K562 (cell line): ENCODE measurements around the gene VPS37B. TPM values are rescaled to one million over a fixed set of nuclear protein-coding genes. Genes with fewer than 3 reads are reported as not detected.

Experiments
- ATAC-seq: fragments of 200-7000 bp; cut with Tn5 transposase; 3 replicates; pipeline ENCODE4 v1.9.1; 2020; ENCODE audit warnings: moderate library complexity
- BruUV-seq: library from RNA; stranded (reverse); fragments of 400-500 nt; replicated peaks from 2 replicates; lab custom pipeline; 2021; lab: Mats Ljungman, UMichigan
- CTCF ChIA-PET: fragments of 300-600 bp; formaldehyde crosslinking; extraction: SDS; loops from one replicate; lab custom pipeline; 2021; ENCODE audit warnings: low intra/inter-chr PET ratio; lab: Yijun Ruan, JAX
- POLR2A ChIA-PET: fragments of 300-600, 350-650 bp; sonication (Branson Sonifier 250); formaldehyde crosslinking; extraction: SDS; loops from one replicate; lab custom pipeline; 2021; ENCODE audit warnings: antibody characterized with exemption, inconsistent platforms; lab: Yijun Ruan, JAX
- DNase-seq, 4 experiments: peaks; one replicate each; pipeline versions ENCODE4 v3.0.0 to v3.0.0-alpha.2; 2011 to 2018; ENCODE audit warnings: low spot score in 3 of 4, mixed read lengths in 3 of 4; ENCODE audit errors: extremely low read depth in 1 of 4
- FAIRE-seq: peaks from 2 replicates; lab custom pipeline; 2011; peaks lifted over from hg19 to GRCh38; lab: Jason Lieb, UNC
- H2AFZ ChIP-seq: 2 replicates; pipeline ENCODE4 v1.6.0; 2011; ENCODE audit warnings: low read depth, low read length, control low read depth, inconsistent platforms
- H3K27ac ChIP-seq: fragments of 200-600 bp; 3 replicates; pipeline ENCODE4 v1.8.0; 2011; ENCODE audit warnings: low read depth, mild to moderate bottlenecking, control low read depth, inconsistent platforms, low read length, moderate library complexity, mixed read lengths; ENCODE audit errors: extremely low read depth
- H3K27me3 ChIP-seq, 2 experiments: fragments of 300-600 bp in 1 of 2; 2 replicates in 1 of 2; 3 replicates in 1 of 2; pipeline versions ENCODE4 v1.6.0 to v1.8.0; 2011; ENCODE audit warnings: inconsistent platforms in 2 of 2, low read length in 2 of 2, mild to moderate bottlenecking in 1 of 2, mixed read lengths in 1 of 2, moderate library complexity in 1 of 2; ENCODE audit not compliant: control insufficient read depth in 2 of 2, insufficient read depth in 2 of 2
- H3K36me3 ChIP-seq: fragments of 300-600 bp; 3 replicates; pipeline ENCODE4 v1.8.0; 2011; ENCODE audit warnings: mild to moderate bottlenecking, low read length, inconsistent platforms; ENCODE audit not compliant: control insufficient read depth, insufficient read depth
- H3K4me1 ChIP-seq, 2 experiments: fragments of 200-600 bp in 1 of 2; replicated peaks in 1 of 2; 2 replicates in 1 of 2; 3 replicates in 1 of 2; pipeline versions ENCODE4 v1.5.1 to v1.8.0; 2011; ENCODE audit warnings: inconsistent platforms in 2 of 2, low read length in 2 of 2, mild to moderate bottlenecking in 1 of 2, mixed read lengths in 1 of 2, moderate library complexity in 1 of 2; ENCODE audit not compliant: control insufficient read depth in 2 of 2, insufficient read depth in 2 of 2
- H3K4me2 ChIP-seq: 2 replicates; pipeline ENCODE4 v1.6.1; 2011; ENCODE audit warnings: low read length, control low read depth, inconsistent platforms, mixed read lengths; ENCODE audit not compliant: insufficient read depth
- H3K4me3 ChIP-seq: fragments of 200-600 bp; sonication (generic), shearing (Covaris generic); 2 replicates; pipeline ENCODE4 v1.5.1; 2016; ENCODE audit warnings: control low read depth, inconsistent platforms
- H3K79me2 ChIP-seq: fragments of 200-600 bp; 3 replicates; pipeline ENCODE4 v1.8.0; 2011; ENCODE audit warnings: low read length, inconsistent platforms; ENCODE audit not compliant: control insufficient read depth, insufficient read depth
- H3K9ac ChIP-seq, 2 experiments: 2 replicates each; pipeline versions ENCODE4 v1.6.0 to v1.6.1; 2011; ENCODE audit warnings: low read depth in 2 of 2, low read length in 2 of 2, control low read depth in 1 of 2, inconsistent platforms in 1 of 2, mild to moderate bottlenecking in 1 of 2, mixed read lengths in 1 of 2; ENCODE audit not compliant: insufficient read depth in 1 of 2
- H3K9me1 ChIP-seq: one replicate; pipeline ENCODE4 v1.6.0; 2011; ENCODE audit warnings: inconsistent platforms, mild to moderate bottlenecking, low read length, moderate library complexity; ENCODE audit not compliant: control insufficient read depth, insufficient read depth
- H3K9me3 ChIP-seq: replicated peaks from 2 replicates; pipeline ENCODE4 v1.5.1; 2011; ENCODE audit warnings: low read depth, low read length, inconsistent platforms; ENCODE audit not compliant: control insufficient read depth, insufficient read depth
- H4K20me1 ChIP-seq: replicated peaks from 2 replicates; pipeline ENCODE4 v1.6.1; 2011; ENCODE audit warnings: low read length, inconsistent platforms, mixed read lengths; ENCODE audit not compliant: control insufficient read depth, insufficient read depth
- DEAF1 ChIP-seq: fragments of 450-650 bp; formaldehyde crosslinking; IDR thresholded peaks from 2 replicates; pipeline ENCODE4 v1.4.0; 2020; ENCODE audit warnings: mild to moderate bottlenecking, moderate library complexity
- PML ChIP-seq: IDR thresholded peaks from 2 replicates; pipeline ENCODE4 v1.6.1; 2012; ENCODE audit warnings: low read length, inconsistent platforms
- TCF7L2 ChIP-seq: fragments of 150-350 bp; IDR thresholded peaks from 2 replicates; pipeline ENCODE4 v1.6.1; 2016; ENCODE audit warnings: low read depth, mild to moderate bottlenecking, low read length, moderate library complexity
- ZNF518B ChIP-seq: fragments of 250-450 bp; sonication (Bioruptor Pico); IDR thresholded peaks from 2 replicates; pipeline ENCODE4 v1.5.0; 2021; ENCODE audit warnings: mild to moderate bottlenecking, moderate library complexity
- WGBS: fragments of 100-300 bp; shearing (Covaris generic); methylation state at CpG from one replicate; pipeline ENCODE4 v1.1.6; 2016; ENCODE audit warnings: low coverage, mixed read lengths; ENCODE audit not compliant: insufficient coverage; ENCODE audit errors: missing lambda C conversion rate; 5-methylcytosine and 5-hydroxymethylcytosine counted together
- in situ Hi-C: fragments of 300-500 bp; cut with MboI; formaldehyde crosslinking; loops from 4 replicates; pipeline ENCODE4 v1.15.0; 2018; ENCODE audit warnings: inconsistent platforms, mixed read lengths
- intact Hi-C: fragments of 100-400 bp; cut with micrococcal nuclease; formaldehyde crosslinking; loops from 2 replicates; pipeline ENCODE4 v1.14.2; 2022
- polyA plus RNA-seq, 8 experiments: library from polyadenylated mRNA; depleted of rRNA in 4 of 8; stranded (reverse) in 5 of 8; unstranded in 3 of 8; fragments of >200 nt; fragmentation: Nextera tagmentation in 2 of 8; fragmentation: Illumina TruSeq in 1 of 8; extraction: Ambion mirVana in 2 of 8; extraction: Trizol in 1 of 8; gene quantifications; 2 replicates each; pipeline versions ENCODE4 v1.2.1 to v1.2.3, GENCODE V29; 2011 to 2014; ENCODE audit warnings: inconsistent platforms in 1 of 8, missing spikeins in 1 of 8
- total RNA-seq, 7 experiments: library from RNA; depleted of rRNA in 6 of 7; stranded (reverse); fragments of >200 nt in 6 of 7; fragmentation: Illumina TruSeq in 2 of 7; extraction: Trizol in 2 of 7; gene quantifications; 2 replicates each; pipeline versions ENCODE4 v1.2.1 to v1.2.3, GENCODE V29; 2011 to 2021; ENCODE audit warnings: low replicate concordance in 1 of 7
- TF ChIP-seq, protein P1 (sequence below): fragments of 200-400 bp; formaldehyde crosslinking; IDR thresholded peaks from 2 replicates; pipeline ENCODE4 v1.6.1; 2017; ENCODE audit warnings: mild to moderate bottlenecking, low read depth, low read length, moderate library complexity
- TF ChIP-seq, protein P2 (sequence below): fragments of 450-650 bp; IDR thresholded peaks from one replicate; pipeline ENCODE4 v1.6.1; 2018; ENCODE audit warnings: mild to moderate bottlenecking, moderate library complexity; ENCODE audit not compliant: partially characterized antibody
- TF ChIP-seq, protein P3 (sequence below), 2 experiments: IDR thresholded peaks in 1 of 2; conservative IDR thresholded peaks in 1 of 2; 2 replicates each; pipeline ENCODE4 v1.6.1; 2016; ENCODE audit warnings: low read depth in 2 of 2, mild to moderate bottlenecking in 1 of 2, missing compliant biosample characterization in 1 of 2, missing genetic modification characterization in 1 of 2, moderate library complexity in 1 of 2

Gene VPS37B
- total and polyA plus RNA-seq, 9 of the 15 experiments (the other 6 are each of a cell fraction or from before 2014, with no cell fraction given): 0.28 to 37.4 (median 17.9) TPM

DNA sequence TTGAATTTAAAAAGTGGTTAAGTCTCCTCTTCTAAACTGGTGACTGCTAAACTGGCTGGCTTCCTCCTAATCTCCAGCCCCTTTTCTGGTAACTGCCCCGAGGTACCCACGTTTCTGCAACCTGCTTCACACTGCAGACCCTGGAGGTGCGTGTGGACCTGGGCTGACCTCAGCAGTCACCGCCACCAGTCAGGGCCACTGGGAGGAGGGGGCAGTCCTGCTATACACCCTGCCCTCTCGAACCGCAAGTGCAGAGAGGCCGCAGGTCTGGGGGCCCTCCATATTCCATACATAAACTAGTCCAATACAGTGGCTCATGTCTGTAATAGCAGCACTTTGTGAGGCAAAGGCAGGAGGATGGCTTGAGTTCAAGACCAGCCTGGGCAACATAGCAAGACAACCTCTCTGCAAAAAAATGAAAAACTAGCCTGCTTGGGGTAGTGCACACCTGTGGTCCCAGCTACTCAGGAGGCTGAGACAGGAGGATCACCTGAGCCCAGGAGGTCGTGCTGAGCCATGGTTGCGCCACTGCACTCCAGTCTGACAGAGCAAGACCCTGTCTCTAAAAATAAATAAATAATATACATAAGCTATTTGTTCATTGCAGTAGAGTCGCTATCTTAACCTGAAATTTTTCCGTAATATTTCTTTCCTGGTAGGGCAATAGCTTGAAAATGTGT is 25.6 kb downstream of the VPS37B start:
- Histone ChIP-seq H3K79me2 (peaks cover 45% of the 10 kb centered on the region), H3K9me1 (no peaks in the 10 kb centered on the region), H3K27ac (no peak overlapping the region)
- TF ChIP-seq TCF7L2 (no peak), ZNF518B (no peak), DEAF1 (CRISPR knock-in tag) (no peak), PML (no peak)
- TF ChIP-seq, protein P1, sequence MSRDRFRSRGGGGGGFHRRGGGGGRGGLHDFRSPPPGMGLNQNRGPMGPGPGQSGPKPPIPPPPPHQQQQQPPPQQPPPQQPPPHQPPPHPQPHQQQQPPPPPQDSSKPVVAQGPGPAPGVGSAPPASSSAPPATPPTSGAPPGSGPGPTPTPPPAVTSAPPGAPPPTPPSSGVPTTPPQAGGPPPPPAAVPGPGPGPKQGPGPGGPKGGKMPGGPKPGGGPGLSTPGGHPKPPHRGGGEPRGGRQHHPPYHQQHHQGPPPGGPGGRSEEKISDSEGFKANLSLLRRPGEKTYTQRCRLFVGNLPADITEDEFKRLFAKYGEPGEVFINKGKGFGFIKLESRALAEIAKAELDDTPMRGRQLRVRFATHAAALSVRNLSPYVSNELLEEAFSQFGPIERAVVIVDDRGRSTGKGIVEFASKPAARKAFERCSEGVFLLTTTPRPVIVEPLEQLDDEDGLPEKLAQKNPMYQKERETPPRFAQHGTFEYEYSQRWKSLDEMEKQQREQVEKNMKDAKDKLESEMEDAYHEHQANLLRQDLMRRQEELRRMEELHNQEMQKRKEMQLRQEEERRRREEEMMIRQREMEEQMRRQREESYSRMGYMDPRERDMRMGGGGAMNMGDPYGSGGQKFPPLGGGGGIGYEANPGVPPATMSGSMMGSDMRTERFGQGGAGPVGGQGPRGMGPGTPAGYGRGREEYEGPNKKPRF: no peak
- TF ChIP-seq, protein P2, sequence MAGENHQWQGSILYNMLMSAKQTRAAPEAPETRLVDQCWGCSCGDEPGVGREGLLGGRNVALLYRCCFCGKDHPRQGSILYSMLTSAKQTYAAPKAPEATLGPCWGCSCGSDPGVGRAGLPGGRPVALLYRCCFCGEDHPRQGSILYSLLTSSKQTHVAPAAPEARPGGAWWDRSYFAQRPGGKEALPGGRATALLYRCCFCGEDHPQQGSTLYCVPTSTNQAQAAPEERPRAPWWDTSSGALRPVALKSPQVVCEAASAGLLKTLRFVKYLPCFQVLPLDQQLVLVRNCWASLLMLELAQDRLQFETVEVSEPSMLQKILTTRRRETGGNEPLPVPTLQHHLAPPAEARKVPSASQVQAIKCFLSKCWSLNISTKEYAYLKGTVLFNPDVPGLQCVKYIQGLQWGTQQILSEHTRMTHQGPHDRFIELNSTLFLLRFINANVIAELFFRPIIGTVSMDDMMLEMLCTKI: no peak
- TF ChIP-seq, protein P3, sequence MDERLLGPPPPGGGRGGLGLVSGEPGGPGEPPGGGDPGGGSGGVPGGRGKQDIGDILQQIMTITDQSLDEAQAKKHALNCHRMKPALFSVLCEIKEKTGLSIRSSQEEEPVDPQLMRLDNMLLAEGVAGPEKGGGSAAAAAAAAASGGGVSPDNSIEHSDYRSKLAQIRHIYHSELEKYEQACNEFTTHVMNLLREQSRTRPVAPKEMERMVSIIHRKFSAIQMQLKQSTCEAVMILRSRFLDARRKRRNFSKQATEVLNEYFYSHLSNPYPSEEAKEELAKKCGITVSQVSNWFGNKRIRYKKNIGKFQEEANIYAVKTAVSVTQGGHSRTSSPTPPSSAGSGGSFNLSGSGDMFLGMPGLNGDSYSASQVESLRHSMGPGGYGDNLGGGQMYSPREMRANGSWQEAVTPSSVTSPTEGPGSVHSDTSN (CRISPR knock-in tag; IDR thresholded peaks at IDR 0.05; ENCODE audit: low read depth): no peak
- TF ChIP-seq, protein P3 (tag; conservative IDR thresholded peaks at IDR 0.05; ENCODE audit: low read depth): no peak
- TF ChIP-seq, all 486 proteins: peak for 0
- Histone ChIP-seq H4K20me1 (peaks cover 38% of the 10 kb centered on the region), H3K4me1 (peaks cover 5 to 37% of the 10 kb centered on the region in 2 experiments; a peak in 3 of 5 replicates), H3K4me3 (no peak overlapping the region), H3K4me2 (no peak overlapping the region), H3K36me3 (peaks cover 77% of the 10 kb centered on the region), H3K9me3 (no peaks in the 10 kb centered on the region), H2AFZ (no peak overlapping the region), H3K9ac (no peak overlapping the region), H3K27me3 (no peaks in the 10 kb centered on the region)
- ChIA-PET POLR2A (interaction anchor here (1.9 to 2.3 kb wide), 3 partner anchors 9 to 12 kb away, joined by 6 to 12 read pairs (median 7); no protein-coding TSS in a partner anchor), CTCF (no interaction called here)
- no peak for ATAC-seq
- FAIRE-seq: no peak
- in situ Hi-C loops (loop anchor here (10.0 kb wide), 1 partner anchor 364 kb away; the partner anchor contains the start of genes MPHOSPH9 and MTRFR), intact Hi-C loops (no loop called here)
- DNase-seq: no peak
- 89% methylated on average over 10 of the region's 11 CpGs for WGBS
- BruUV-seq: no TSS peak
